GM19467 (cell line): ENCODE measurements around the gene PPID.
"Not testable (repeated sequence)": the region's sequence is repeated elsewhere in the genome, so short reads cannot be mapped to it uniquely, and the experiment has no call there.

Experiments used
- ATAC-seq: cut with Tn5 transposase; IDR thresholded peaks from one replicate; pipeline ENCODE4 v1.9.1; 2021; ENCODE audit warnings: mild to moderate bottlenecking, moderate library complexity; ENCODE audit not compliant: unreplicated experiment

Gene PPID

DNA sequence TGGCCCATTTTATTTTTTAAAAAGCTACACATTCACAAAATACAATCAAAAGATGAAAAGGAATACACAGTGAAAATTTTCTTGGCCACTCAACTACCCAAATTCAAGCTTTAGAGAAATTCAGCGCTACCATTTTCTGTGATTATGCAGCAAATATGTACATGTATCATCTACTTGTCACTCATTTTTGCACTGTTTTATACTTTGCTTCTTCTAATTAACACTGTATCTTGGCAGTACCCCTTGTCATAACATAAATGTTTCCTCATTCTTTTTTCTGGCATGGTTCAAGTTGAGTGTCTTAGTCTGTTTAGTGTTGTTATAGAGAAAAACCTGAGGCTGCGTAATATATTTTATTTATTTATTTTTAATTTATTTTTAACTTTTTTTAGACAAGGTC, 15.7 kb upstream of the PPID start:
- no peak for ATAC-seq

DNA sequence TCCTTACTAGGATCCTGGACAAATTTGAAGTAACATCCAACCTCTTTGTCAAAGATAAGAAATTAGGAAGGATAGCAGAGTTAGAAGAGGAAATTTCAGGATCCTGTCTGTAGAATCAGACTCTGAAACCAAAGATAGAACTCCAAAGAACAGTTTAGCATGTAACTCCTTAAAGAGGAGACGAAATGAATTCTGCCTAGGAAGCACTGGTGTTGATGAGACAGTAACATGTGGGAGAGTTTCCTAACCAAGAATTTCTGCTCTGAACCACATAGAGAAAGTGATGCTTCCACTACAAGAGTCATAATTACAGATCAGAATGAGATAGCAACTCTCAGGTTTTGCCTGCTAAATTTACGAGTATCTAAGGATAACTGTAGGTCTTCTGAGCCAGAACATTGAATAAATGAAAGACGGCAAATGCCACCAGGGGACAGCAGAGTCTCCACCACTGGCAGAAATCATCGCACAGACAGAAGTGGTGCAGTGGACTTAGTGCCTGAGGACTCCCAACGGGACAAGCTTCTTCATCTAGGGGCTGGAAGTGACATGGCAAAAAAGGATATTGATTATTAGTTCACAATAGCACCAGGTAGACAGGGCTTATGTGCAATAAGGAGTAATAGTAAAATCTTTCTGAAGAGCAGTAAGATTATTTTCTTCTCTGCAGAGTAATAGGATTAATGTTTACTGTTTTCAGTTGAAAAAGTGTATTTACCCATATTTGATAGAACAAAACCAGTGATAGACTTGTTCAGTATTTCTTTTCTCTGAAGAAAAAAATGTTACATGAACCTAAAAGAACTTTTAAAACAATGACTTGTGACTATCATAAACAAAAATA, 6.7 kb upstream of the PPID start:
- ATAC-seq: peak; percentile 76

DNA sequence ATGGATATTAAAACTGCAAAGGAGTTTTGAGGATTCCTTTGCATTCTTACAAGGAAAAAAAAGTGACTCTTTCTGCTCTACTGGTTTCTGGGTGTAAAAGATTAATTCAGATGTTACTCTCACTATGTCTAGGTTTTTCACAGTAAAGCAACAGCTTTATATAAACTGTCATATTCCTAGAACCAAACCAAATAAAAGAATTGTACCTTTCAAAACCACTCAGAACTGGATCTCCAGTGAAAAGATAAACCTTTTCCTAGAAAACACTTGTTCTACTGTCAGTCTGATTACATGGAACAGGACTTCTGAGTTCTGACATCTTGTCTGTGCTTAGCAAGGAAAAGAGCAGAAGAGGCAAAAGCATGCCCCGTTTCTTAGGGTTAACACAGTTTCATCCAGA, 5.0 kb upstream of the PPID start:
- no peak for ATAC-seq

DNA sequence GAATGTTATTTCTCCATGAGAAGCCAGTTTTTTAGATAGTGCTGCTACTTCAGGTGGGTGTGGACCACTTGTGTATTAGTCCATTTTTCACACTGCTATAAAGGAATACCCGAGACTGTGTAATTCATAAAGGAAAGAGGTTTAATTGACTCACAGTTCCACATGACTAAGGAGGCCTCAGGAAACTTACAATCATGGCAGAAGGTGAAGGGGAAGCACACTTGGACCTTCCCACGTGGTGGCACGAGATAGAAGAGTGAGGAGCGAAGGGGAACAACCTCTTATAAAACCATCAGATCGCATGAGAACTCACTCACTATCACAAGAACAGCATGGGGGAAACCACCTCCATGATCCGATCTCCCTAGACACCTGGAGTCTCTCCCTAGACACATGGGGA, 3.4 kb upstream of the PPID start:
- ATAC-seq: no peak

DNA sequence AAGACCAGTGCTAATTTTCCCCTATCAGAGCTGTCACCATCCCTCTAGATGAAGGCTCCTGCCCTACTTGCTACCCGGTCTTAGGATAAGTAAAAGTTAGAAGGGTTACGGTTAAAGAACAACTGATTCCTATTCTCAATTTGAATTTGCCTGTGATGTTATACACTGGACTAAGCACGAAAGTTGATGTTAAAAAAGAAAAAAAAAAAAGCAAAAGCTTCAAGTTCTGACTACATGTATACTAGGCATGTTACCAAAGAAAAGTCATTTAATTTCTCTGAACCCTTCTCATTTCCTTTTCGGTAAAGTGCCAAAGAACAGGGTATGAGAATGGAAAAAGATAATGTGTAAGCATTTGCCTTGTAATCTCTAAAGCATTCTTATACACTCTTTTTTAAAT, 1.4 kb upstream of the PPID start:
- ATAC-seq: no peak

DNA sequence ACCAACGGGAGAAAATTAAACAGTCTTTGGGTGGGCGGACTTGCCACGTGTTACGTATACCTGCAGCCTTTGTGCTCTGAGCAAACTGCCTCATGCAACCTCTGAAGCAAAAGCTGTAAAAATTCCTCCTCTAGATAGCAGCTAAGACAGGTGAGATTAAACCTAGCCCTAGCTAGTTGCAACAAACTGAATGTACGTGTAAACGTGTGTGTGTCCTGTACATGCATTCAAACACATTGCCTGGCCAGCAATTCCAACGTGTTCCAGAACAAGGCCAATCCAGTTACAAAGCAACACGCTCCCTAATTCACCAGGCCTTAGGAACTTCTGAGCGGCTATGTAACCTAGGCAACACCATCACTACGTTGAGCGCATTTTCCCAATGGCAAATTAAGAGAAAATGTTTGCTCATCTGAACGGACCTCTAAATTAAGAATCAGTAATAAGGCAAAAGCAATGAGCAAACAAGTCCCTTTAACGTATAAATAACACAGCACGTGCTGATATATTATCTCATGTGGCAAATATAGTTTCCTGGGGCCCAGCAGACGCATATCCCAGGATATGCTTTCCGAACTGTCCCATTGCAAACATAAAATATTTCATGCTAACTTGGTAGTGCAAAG, 792 bp downstream of the PPID start:
- no peak for ATAC-seq

DNA sequence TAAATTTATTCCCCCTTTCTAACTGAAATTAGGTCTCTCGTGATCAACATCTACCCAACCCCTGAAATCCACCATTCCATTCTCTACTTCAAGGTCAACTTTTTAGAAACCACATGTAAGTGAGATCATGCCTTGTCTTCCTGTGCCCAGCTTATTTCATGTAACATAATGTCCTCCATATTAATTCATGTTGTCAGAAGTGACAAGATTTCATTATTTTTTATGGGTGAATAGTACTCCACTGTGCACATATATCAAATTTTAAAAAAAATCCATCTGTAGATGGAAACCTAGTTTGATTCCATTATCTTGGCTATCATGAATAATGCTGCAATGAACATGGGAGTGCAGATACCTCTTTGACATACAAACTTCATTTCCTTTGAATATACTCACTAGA, 1.5 kb downstream of the PPID start:
- no peak for ATAC-seq

DNA sequence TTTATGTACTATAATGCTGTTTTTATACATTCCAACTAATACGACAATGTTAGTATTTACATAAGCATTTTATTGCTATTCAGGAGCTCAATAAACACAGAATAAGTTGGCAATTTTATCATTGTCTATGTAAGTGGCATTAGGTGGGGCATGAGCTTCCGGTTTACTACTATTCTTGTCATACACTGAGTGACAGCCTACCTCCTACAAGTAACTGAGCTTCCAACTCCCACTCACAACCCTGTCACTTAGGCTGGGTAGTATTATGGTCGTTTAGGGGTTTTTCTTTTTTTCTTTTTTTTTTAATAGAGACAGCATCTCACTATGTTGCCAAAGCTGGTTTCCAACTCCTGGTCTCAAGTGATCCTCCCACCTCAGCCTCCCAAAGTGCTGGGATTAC, 7.4 kb downstream of the PPID start:
- no peak for ATAC-seq

DNA sequence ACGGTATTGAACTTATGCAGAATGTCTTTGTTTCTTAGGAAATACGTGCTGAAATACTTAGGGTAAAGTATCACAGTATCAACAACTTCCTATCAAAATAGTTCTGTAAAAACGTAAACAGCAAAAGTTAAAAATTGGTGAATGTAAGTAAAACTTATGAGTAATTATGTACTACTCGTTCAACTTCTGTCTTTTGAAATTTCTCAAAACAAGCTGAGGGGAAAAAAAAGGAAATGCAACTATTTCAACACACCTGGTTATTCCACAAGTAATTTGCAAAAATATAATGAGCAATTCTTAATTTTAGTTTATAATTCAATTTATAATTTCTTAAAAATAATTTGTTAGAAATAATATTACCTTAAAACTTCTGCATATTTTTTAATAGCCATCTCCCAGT, 8.3 kb downstream of the PPID start:
- no peak for ATAC-seq

DNA sequence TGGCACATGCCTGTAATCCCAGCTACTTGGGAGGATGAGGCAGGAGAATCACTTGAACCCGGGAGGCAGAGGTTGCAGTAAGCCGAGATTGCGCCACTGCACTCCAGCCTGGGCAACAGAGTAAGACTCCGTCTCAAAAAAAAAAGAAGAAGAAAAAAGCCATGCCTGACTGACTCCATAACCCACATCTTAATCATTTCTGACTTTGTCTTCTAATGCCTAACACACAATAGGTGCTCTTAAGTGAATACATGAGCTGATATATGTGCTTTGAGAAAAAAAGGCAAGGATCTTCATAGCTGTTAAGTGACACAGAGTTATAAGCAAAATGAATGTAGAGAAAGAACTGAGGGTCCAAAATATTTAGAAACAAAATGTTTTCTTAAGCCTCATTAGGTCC, 10.6 kb downstream of the PPID start:
- not testable (repeated sequence) for ATAC-seq

DNA sequence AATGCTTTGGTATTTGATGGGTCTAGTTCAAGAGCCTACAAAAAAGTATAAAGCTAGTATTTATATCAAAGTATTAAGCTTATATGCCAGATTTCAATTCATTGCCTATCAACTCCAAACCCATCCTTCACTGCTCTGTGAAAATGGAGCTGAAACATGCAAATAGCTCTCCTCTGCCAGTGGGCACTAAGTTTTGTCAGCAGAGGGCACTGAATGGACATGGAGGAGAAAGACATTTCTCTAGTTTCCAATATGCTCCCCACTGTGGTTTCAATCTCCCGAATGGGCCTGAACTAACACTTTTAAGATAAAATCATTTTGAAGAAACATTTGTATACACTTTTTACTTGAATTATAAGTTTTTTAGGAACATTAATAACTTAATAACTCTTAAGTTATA, 12.4 kb downstream of the PPID start:
- ATAC-seq: no peak

DNA sequence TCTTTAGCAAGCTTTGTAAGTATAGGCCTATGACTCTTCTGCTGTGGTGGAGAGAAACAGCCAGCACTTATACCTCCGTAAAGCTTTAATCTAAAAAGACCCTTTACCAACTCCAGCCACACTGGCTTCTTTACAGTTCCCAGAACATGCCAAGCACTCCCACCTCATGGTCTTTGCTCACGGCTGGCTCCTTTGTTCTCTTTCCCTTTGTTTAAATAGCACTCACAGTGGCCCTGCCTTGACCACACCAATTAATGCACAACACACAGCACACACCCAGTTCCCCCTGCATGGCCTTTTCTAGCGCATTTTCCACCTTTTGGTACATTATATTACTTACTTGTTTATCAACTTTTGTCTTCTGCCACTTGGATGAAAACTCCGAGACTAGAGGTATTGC, 18.9 kb downstream of the PPID start:
- ATAC-seq: no peak

DNA sequence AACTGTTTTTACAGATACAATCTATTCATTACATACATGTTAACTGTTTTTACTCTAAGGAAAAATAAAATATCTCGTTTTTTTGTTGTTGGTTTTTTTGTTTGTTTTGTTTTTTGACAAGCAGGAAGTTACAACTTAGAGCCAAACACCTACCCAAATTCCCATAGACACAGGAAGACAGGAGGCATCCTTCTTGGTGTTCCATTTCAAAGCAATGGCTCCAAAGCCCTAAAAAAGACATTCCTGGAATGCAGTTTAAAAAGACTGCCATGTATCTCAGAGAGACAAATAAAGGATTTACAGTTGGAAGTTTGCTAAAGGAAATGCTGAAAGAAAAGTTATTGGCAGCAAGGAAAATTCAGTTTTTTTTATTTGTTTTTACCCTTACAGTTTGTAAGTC, 34.4 kb downstream of the PPID start:
- no peak for ATAC-seq

DNA sequence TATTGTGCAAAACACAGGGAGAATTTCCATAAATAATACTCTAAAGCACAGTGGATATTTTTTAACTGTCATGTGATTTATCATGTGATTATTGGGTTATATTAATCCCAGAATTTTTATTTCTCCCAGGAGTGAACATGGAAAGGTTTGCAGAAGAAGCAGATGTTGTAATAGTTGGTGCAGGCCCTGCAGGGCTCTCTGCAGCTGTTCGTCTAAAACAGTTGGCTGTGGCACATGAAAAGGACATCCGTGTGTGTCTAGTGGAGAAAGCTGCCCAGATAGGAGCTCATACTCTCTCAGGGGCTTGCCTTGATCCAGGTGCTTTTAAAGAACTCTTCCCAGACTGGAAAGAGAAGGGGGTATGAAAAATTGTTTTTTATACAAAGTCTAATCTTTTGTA, 41.1 kb downstream of the PPID start:
- ATAC-seq: no peak

DNA sequence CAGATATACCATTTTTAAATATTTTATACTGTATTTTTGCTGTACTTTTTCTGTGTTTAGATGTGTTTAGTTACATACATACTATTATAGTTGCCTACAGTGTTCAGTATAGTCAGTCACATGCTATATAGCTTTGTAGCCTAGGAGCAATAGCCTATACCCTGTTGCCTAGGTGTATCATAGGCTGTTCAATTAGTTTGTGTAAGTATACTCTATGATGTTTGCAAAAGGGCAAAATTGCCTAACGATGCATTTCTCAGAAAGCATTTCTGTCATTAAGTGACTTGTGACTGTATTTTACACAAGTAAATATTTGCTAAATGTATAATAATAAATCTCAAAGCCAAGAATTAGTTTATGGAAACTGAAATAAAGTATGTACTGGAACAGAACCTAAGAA, 41.6 kb downstream of the PPID start:
- ATAC-seq: no peak

DNA sequence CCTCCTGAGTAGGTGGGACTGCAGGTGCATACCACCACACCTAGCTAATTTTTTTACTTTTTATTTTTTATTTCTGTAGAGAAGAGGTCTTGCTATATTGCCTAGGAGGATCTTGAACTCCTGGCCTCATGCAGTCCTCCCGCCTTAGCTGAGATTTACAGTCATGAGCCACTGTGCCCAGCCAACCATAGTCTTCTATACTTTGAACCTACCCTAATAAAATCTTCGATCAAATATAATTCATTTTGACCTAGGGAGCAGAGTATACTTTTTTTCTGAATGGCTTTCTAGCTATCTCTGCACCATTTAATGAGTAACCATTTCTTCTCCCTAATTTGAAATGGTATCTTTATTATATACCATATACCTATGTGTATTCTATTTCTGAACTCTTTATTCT, 44.4 kb downstream of the PPID start:
- ATAC-seq: no peak

DNA sequence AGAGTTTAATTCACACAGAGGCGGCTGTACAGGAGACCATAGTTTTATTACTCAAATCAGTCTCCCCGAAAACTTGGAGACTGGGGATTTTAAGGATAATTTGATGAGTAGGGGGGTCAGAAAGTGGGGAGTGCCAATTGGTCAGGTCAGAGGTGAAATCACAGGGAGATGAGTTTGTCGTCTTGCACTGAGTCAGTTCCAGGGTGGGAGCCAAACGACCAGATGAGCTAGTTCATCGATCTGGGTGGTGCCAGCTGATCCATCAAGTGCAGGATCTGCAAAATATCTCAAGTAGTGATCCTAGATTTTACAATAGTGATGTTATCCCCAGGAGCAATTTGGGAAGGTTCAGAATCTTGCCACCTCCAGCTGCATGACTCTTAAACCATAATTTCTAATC, 47.1 kb downstream of the PPID start:
- no peak for ATAC-seq

DNA sequence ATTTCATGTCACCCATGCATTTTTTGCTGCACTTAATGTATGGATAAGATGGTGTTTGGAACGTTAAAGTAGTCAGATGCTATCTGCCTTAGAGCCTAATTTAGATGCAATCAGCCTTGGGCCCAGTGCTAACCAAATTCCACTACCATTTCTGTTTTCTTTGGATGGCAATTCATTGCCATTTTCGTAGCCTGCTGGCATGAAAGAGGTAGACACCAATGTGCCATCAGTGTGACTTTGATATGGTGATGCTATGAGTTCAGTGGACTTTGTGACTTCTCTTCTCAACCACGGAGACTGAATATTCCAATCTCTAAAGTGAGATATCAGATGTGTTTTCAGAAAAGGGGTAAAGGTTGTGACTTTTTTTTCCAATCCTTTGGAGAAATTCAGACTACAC, 49.6 kb downstream of the PPID start:
- no peak for ATAC-seq

DNA sequence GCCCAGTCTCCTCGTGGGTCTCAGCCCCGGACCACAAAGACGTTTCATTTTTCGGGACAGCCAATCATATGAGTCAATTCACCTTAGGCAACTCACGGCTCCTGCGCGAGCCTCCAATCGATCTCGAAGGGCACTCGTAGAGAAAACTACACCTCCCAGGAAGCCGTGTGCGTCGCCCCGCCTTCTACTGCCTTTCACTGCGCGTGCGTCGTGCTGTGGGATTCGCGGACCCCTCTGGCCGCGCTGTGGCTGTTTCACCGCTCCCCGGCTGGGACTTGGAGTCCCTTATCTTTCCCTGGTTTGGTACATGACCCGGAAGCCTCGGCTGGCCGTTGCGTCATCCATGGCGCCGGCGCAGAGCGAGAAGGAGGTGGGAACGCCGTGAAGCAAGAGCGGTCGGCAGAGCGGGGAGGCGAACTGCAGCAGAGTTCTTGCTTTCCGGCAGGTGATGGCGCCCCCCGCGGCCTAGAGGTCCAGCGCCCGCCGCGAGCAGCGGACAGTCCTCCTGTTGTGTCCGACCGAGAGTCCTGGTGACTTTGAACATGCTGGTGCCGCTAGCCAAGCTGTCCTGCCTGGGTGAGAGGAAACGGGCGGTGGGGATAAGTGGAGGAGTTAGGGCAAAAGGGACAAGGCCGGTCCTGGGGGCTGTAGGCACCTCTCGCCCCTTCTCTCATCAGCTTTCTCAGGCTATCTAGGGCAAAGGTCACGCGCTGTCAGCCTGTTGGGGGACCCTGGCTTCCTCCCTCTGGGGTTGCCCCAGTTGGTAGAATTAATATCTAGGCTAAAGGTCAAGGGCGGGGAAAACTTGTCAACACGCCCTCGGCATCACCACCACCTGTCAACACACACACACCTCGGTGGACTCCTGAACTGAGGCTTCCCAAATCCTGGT, 51.0 kb downstream of the PPID start, which contains the start of gene ETFDH:
TSS of gene ETFDH (plus strand) at position 382 of the 892 bp plus-strand sequence. CDS start at position 543, 161 bp downstream.
- peak; percentile 88 for ATAC-seq

DNA sequence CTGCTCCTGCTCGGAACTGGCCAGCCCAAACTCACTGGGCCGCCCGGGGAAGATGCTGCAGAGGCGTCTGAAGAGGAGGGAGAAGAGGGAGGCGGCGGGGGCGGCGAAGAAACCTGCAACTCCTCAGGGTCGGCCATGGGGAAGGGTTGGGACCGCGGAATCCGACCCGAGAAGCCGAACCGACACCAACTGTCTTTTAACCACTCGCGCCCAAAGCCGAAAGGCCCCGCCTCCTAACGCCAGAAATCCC, 51.6 kb downstream of the PPID start, which contains the start of gene C4orf46:
TSS of gene C4orf46 (minus strand) at position 223 of the 250 bp plus-strand sequence. CDS start at position 137, 86 bp downstream.
- no peak for ATAC-seq

DNA sequence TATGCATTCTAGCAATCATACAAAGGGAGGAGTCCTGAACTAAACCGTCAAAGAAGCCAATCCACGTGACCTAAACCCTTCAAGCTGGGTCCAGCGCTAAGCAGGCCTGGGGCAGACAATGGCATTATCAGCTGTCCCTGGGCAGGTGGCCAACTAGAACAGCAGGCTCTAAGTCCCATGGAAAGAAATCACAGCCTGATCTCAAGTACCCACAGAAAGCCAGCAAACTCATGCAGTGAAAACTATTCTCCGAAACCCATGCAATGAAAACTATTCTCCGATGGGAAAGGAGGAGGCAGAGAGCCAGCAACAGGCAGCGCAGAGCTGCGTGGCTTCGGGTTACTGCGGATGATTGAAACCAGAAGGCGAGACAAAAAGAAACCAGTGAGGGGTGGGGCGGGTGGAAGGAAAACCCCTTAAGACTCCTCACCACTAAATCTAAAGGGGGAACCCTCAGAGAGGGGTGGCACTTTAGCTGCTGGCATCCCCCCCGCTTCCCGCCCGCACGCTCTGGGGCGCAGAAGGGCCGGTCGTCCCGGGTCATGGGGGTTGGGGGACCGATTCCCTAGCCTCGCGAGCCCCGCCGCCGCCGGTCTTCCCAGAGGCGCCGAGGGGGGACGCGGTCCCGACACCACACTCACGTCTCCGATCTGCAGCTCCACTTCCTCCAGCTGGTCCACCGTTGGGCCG, 52.1 kb downstream of the PPID start:
- ATAC-seq: peak; percentile 27
